DOHH2 (cell line): Measurements from ENCODE around the gene CRADD.

Experiments used
- EZH2phosphoT487 ChIP-seq: fragments of 200-600 bp; sonication (generic); IDR thresholded peaks from 2 replicates; pipeline ENCODE4 v1.6.1; 2017; ENCODE audit warnings: borderline replicate concordance, mild to moderate bottlenecking, antibody characterized with exemption, low read length, moderate library complexity, mixed read lengths
- TF ChIP-seq, protein P1 (sequence below): fragments of 200-600 bp; sonication (generic); IDR thresholded peaks from one replicate; pipeline ENCODE4 v1.5.1; 2014; ENCODE audit warnings: antibody characterized with exemption, mild to moderate bottlenecking, low read depth, low read length; ENCODE audit not compliant: poor library complexity, severe bottlenecking

- TF ChIP-seq, protein P1, sequence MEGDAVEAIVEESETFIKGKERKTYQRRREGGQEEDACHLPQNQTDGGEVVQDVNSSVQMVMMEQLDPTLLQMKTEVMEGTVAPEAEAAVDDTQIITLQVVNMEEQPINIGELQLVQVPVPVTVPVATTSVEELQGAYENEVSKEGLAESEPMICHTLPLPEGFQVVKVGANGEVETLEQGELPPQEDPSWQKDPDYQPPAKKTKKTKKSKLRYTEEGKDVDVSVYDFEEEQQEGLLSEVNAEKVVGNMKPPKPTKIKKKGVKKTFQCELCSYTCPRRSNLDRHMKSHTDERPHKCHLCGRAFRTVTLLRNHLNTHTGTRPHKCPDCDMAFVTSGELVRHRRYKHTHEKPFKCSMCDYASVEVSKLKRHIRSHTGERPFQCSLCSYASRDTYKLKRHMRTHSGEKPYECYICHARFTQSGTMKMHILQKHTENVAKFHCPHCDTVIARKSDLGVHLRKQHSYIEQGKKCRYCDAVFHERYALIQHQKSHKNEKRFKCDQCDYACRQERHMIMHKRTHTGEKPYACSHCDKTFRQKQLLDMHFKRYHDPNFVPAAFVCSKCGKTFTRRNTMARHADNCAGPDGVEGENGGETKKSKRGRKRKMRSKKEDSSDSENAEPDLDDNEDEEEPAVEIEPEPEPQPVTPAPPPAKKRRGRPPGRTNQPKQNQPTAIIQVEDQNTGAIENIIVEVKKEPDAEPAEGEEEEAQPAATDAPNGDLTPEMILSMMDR = no peak
- no peak for TF ChIP-seq EZH2phosphoT487
Observed at GRCh38 chr12:93782853-93783252, 105.7 kb downstream of the CRADD start.
